ENCODE measurements around the gene CCDC191.

- no peak for TF ChIP-seq ZHX1 (conservative IDR thresholded peaks at IDR 0.05; ENCODE audit: low read length)
- no peak for TF ChIP-seq CTCF (IDR thresholded peaks at IDR 0.05 in 2 of 3, conservative IDR thresholded peaks at IDR 0.05 in 1 of 3; ENCODE audit: insufficient read depth in 2 of 3, low read depth in 1 of 3, low read length in 3 of 3)
- TF ChIP-seq JUNB (CRISPR knock-in tag; conservative IDR thresholded peaks at IDR 0.05) = no peak
- no peak for TF ChIP-seq ARID3A (IDR thresholded peaks at IDR 0.05; ENCODE audit: borderline replicate concordance, low read depth, low read length)
- TF ChIP-seq RAD51 (IDR thresholded peaks at IDR 0.05; ENCODE audit: borderline replicate concordance, low read depth) = no peak
- no peak for TF ChIP-seq ZNF79 (CRISPR knock-in tag; IDR thresholded peaks at IDR 0.05; ENCODE audit: low read depth)
- no peak for TF ChIP-seq EP300 (IDR thresholded peaks at IDR 0.05; ENCODE audit: low read length)
- TF ChIP-seq TAF15 (IDR thresholded peaks at IDR 0.05; ENCODE audit: low read depth, low read length) = no peak
- TF ChIP-seq ZBTB40 (IDR thresholded peaks at IDR 0.05) = no peak
- no peak for TF ChIP-seq ZBTB40 (CRISPR knock-in tag; IDR thresholded peaks at IDR 0.05)
- no peak for TF ChIP-seq HCFC1 (IDR thresholded peaks at IDR 0.05; ENCODE audit: low read depth, low read length)
- TF ChIP-seq ZNF184 (CRISPR knock-in tag; IDR thresholded peaks at IDR 0.05) = no peak
- TF ChIP-seq POLR2A (conservative IDR thresholded peaks at IDR 0.05) = no peak
- TF ChIP-seq MCM7 (IDR thresholded peaks at IDR 0.05) = no peak
These were observed 26.8 kb upstream of the CCDC191 start for GRCh38 chr3:114083112-114083511.

Measured in K562 (cell line).